Activated naive CD4-positive, alpha-beta T cell treated with anti-CD3 and anti-CD28 coated beads, Interleukin-2, amount 10 ng/mL, durations not matched to agents 7 days and 5 days (primary cell): Measurements from ENCODE around the gene AGAP1.

ENCODE experiments used
- CTCF ChIA-PET: fragments of 350-600 bp; sonication (Branson Sonifier 250); formaldehyde crosslinking; loops from one replicate; lab custom pipeline; 2021; ENCODE audit warnings: antibody characterized with exemption; lab: Charles Lee
- DNase-seq: peaks from one replicate; pipeline ENCODE4 v3.0.0-alpha.2; 2020
- H3K27ac Mint-ChIP-seq: one replicate; pipeline ENCODE4 v1.8.0; 2021; ENCODE audit warnings: mild to moderate bottlenecking, moderate library complexity, mixed read lengths
- H3K27me3 Mint-ChIP-seq: one replicate; pipeline ENCODE4 v1.8.0; 2021; ENCODE audit warnings: mild to moderate bottlenecking, mixed read lengths
- H3K36me3 Mint-ChIP-seq: one replicate; pipeline ENCODE4 v1.8.0; 2021; ENCODE audit warnings: mixed read lengths
- H3K4me1 Mint-ChIP-seq: one replicate; pipeline ENCODE4 v1.8.0; 2021; ENCODE audit warnings: mixed read lengths
- H3K4me3 Mint-ChIP-seq: one replicate; pipeline ENCODE4 v1.8.0; 2021; ENCODE audit warnings: mild to moderate bottlenecking, moderate library complexity, mixed read lengths
- H3K9me3 Mint-ChIP-seq: one replicate; pipeline ENCODE4 v1.8.0; 2021; ENCODE audit warnings: mixed read lengths

Gene AGAP1

GRCh38 chr2:235780401-235780800 lies 286.6 kb downstream of the AGAP1 start:
- H3K4me1 Mint-ChIP-seq = no peaks in the 10 kb centered on the region
- H3K4me3 Mint-ChIP-seq = no peak overlapping the region
- DNase-seq = no peak
- H3K27ac Mint-ChIP-seq = no peak overlapping the region
- peaks cover 12% of the 10 kb centered on the region for H3K27me3 Mint-ChIP-seq
- H3K9me3 Mint-ChIP-seq = no peaks in the 10 kb centered on the region
- no peaks in the 10 kb centered on the region for H3K36me3 Mint-ChIP-seq
- CTCF ChIA-PET = interaction anchor here (1.1 to 3.0 kb wide), 8 partner anchors 9 to 400 kb away, joined by 3 to 17 read pairs (median 6); no protein-coding TSS in a partner anchor

GRCh38 chr2:235781775-235782174 lies 287.9 kb downstream of the AGAP1 start:
- DNase-seq = no peak
- CTCF ChIA-PET = interaction anchor here (1.2 kb wide), 1 partner anchor 352 kb away, joined by 3 read pairs; no protein-coding TSS in a partner anchor
- no peak overlapping the region for H3K4me3 Mint-ChIP-seq
- H3K27ac Mint-ChIP-seq = no peak overlapping the region
- no peaks in the 10 kb centered on the region for H3K36me3 Mint-ChIP-seq
- no peaks in the 10 kb centered on the region for H3K9me3 Mint-ChIP-seq
- no peaks in the 10 kb centered on the region for H3K4me1 Mint-ChIP-seq
- H3K27me3 Mint-ChIP-seq = peaks cover 9% of the 10 kb centered on the region

GRCh38 chr2:235784788-235785187 lies 290.9 kb downstream of the AGAP1 start:
- Mint-ChIP-seq H3K36me3 (no peaks in the 10 kb centered on the region), H3K4me1 (no peaks in the 10 kb centered on the region), H3K9me3 (no peaks in the 10 kb centered on the region), H3K27me3 (no peaks in the 10 kb centered on the region), H3K4me3 (no peak overlapping the region), H3K27ac (no peak overlapping the region)
- DNase-seq = no peak
- CTCF ChIA-PET = no interaction called here

- no peak overlapping the region for H3K4me3 Mint-ChIP-seq
- DNase-seq = no peak
- CTCF ChIA-PET = interaction anchor here (1.0 kb wide), 1 partner anchor 9 kb away, joined by 3 read pairs; no protein-coding TSS in a partner anchor
- H3K36me3 Mint-ChIP-seq = no peaks in the 10 kb centered on the region
- H3K4me1 Mint-ChIP-seq = no peaks in the 10 kb centered on the region
- no peaks in the 10 kb centered on the region for H3K9me3 Mint-ChIP-seq
- no peak overlapping the region for H3K27ac Mint-ChIP-seq
- H3K27me3 Mint-ChIP-seq = peaks cover 9% of the 10 kb centered on the region
Measured at GRCh38 chr2:235789552-235789951, 295.7 kb downstream of the AGAP1 start.

- Mint-ChIP-seq H3K4me1 (no peaks in the 10 kb centered on the region), H3K36me3 (no peaks in the 10 kb centered on the region), H3K4me3 (no peak overlapping the region), H3K27ac (no peak overlapping the region), H3K9me3 (no peaks in the 10 kb centered on the region), H3K27me3 (peaks cover 9% of the 10 kb centered on the region)
- CTCF ChIA-PET = interaction anchor here (0.8 to 1.6 kb wide), 2 partner anchors 13 to 14 kb away, joined by 3 to 5 read pairs; no protein-coding TSS in a partner anchor
- no peak for DNase-seq
Measured at GRCh38 chr2:235793163-235793752, 299.4 kb downstream of the AGAP1 start.

- Mint-ChIP-seq H3K27ac (no peak overlapping the region), H3K36me3 (no peaks in the 10 kb centered on the region), H3K4me1 (no peaks in the 10 kb centered on the region), H3K4me3 (no peak overlapping the region), H3K9me3 (peaks cover 5% of the 10 kb centered on the region), H3K27me3 (no peaks in the 10 kb centered on the region)
- DNase-seq = no peak
- CTCF ChIA-PET = interaction anchor here (0.8 kb wide), 1 partner anchor 379 kb away, joined by 3 read pairs; no protein-coding TSS in a partner anchor
Measured at GRCh38 chr2:235799281-235799680, 305.4 kb downstream of the AGAP1 start.

GRCh38 chr2:235802542-235802941 lies 308.7 kb downstream of the AGAP1 start:
- CTCF ChIA-PET = no interaction called here

GRCh38 chr2:235803028-235803427 lies 309.2 kb downstream of the AGAP1 start:
- Mint-ChIP-seq H3K36me3 (no peaks in the 10 kb centered on the region), H3K27ac (no peak overlapping the region), H3K4me3 (no peak overlapping the region), H3K9me3 (peaks cover 5% of the 10 kb centered on the region), H3K27me3 (no peaks in the 10 kb centered on the region), H3K4me1 (no peaks in the 10 kb centered on the region)
- no peak for DNase-seq
- CTCF ChIA-PET = no interaction called here

More at GRCh38 chr2:235802542-235802941, 308.7 kb downstream of the AGAP1 start:
- H3K4me1 Mint-ChIP-seq = no peaks in the 10 kb centered on the region
- peaks cover 5% of the 10 kb centered on the region for H3K9me3 Mint-ChIP-seq
- H3K27me3 Mint-ChIP-seq = no peaks in the 10 kb centered on the region
- no peak for DNase-seq
- no peaks in the 10 kb centered on the region for H3K36me3 Mint-ChIP-seq
- no peak overlapping the region for H3K27ac Mint-ChIP-seq
- no peak overlapping the region for H3K4me3 Mint-ChIP-seq

- H3K4me3 Mint-ChIP-seq = no peak overlapping the region
- H3K36me3 Mint-ChIP-seq = no peaks in the 10 kb centered on the region
- no peak for DNase-seq
- H3K27ac Mint-ChIP-seq = no peak overlapping the region
- peaks cover 5% of the 10 kb centered on the region for H3K9me3 Mint-ChIP-seq
- CTCF ChIA-PET = interaction anchor here (0.8 kb wide), 1 partner anchor 26 kb away, joined by 3 read pairs; no protein-coding TSS in a partner anchor
- H3K27me3 Mint-ChIP-seq = no peaks in the 10 kb centered on the region
- H3K4me1 Mint-ChIP-seq = no peaks in the 10 kb centered on the region
Measured at GRCh38 chr2:235804676-235805075, 310.8 kb downstream of the AGAP1 start.

GRCh38 chr2:235806986-235807750 lies 313.3 kb downstream of the AGAP1 start:
- no peaks in the 10 kb centered on the region for H3K4me1 Mint-ChIP-seq
- H3K36me3 Mint-ChIP-seq = no peaks in the 10 kb centered on the region
- CTCF ChIA-PET = no interaction called here
- H3K4me3 Mint-ChIP-seq = no peak overlapping the region
- H3K9me3 Mint-ChIP-seq = no peaks in the 10 kb centered on the region
- H3K27ac Mint-ChIP-seq = no peak overlapping the region
- no peak for DNase-seq
- no peaks in the 10 kb centered on the region for H3K27me3 Mint-ChIP-seq

GRCh38 chr2:235808366-235808765 lies 314.5 kb downstream of the AGAP1 start:
- Mint-ChIP-seq H3K4me1 (no peaks in the 10 kb centered on the region), H3K9me3 (no peaks in the 10 kb centered on the region), H3K27ac (no peak overlapping the region), H3K27me3 (no peaks in the 10 kb centered on the region), H3K36me3 (no peaks in the 10 kb centered on the region), H3K4me3 (no peak overlapping the region)
- no peak for DNase-seq
- CTCF ChIA-PET = no interaction called here

GRCh38 chr2:235810252-235810651 lies 316.4 kb downstream of the AGAP1 start:
- Mint-ChIP-seq H3K36me3 (no peaks in the 10 kb centered on the region), H3K9me3 (no peaks in the 10 kb centered on the region), H3K27me3 (no peaks in the 10 kb centered on the region), H3K27ac (no peak overlapping the region), H3K4me3 (no peak overlapping the region), H3K4me1 (no peaks in the 10 kb centered on the region)
- CTCF ChIA-PET = no interaction called here
- no peak for DNase-seq

- no peak for DNase-seq
- Mint-ChIP-seq H3K36me3 (no peaks in the 10 kb centered on the region), H3K4me1 (no peaks in the 10 kb centered on the region), H3K4me3 (no peak overlapping the region), H3K27ac (no peak overlapping the region), H3K27me3 (no peaks in the 10 kb centered on the region), H3K9me3 (no peaks in the 10 kb centered on the region)
- CTCF ChIA-PET = no interaction called here
Measured at GRCh38 chr2:235810846-235811245, 317.0 kb downstream of the AGAP1 start.

GRCh38 chr2:235811446-235812184 lies 317.8 kb downstream of the AGAP1 start:
- Mint-ChIP-seq H3K36me3 (no peaks in the 10 kb centered on the region), H3K4me1 (no peaks in the 10 kb centered on the region), H3K27ac (no peak overlapping the region), H3K27me3 (no peaks in the 10 kb centered on the region), H3K9me3 (no peaks in the 10 kb centered on the region), H3K4me3 (no peak overlapping the region)
- no peak for DNase-seq
- CTCF ChIA-PET = no interaction called here
